ENCODE results near the gene ABCA7.
A peak's percentile ranks its signal among the peaks of the same experiment; 100 is the strongest.

The ABCA7 gene, protein sequence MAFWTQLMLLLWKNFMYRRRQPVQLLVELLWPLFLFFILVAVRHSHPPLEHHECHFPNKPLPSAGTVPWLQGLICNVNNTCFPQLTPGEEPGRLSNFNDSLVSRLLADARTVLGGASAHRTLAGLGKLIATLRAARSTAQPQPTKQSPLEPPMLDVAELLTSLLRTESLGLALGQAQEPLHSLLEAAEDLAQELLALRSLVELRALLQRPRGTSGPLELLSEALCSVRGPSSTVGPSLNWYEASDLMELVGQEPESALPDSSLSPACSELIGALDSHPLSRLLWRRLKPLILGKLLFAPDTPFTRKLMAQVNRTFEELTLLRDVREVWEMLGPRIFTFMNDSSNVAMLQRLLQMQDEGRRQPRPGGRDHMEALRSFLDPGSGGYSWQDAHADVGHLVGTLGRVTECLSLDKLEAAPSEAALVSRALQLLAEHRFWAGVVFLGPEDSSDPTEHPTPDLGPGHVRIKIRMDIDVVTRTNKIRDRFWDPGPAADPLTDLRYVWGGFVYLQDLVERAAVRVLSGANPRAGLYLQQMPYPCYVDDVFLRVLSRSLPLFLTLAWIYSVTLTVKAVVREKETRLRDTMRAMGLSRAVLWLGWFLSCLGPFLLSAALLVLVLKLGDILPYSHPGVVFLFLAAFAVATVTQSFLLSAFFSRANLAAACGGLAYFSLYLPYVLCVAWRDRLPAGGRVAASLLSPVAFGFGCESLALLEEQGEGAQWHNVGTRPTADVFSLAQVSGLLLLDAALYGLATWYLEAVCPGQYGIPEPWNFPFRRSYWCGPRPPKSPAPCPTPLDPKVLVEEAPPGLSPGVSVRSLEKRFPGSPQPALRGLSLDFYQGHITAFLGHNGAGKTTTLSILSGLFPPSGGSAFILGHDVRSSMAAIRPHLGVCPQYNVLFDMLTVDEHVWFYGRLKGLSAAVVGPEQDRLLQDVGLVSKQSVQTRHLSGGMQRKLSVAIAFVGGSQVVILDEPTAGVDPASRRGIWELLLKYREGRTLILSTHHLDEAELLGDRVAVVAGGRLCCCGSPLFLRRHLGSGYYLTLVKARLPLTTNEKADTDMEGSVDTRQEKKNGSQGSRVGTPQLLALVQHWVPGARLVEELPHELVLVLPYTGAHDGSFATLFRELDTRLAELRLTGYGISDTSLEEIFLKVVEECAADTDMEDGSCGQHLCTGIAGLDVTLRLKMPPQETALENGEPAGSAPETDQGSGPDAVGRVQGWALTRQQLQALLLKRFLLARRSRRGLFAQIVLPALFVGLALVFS (N-terminal part only)

DNA sequence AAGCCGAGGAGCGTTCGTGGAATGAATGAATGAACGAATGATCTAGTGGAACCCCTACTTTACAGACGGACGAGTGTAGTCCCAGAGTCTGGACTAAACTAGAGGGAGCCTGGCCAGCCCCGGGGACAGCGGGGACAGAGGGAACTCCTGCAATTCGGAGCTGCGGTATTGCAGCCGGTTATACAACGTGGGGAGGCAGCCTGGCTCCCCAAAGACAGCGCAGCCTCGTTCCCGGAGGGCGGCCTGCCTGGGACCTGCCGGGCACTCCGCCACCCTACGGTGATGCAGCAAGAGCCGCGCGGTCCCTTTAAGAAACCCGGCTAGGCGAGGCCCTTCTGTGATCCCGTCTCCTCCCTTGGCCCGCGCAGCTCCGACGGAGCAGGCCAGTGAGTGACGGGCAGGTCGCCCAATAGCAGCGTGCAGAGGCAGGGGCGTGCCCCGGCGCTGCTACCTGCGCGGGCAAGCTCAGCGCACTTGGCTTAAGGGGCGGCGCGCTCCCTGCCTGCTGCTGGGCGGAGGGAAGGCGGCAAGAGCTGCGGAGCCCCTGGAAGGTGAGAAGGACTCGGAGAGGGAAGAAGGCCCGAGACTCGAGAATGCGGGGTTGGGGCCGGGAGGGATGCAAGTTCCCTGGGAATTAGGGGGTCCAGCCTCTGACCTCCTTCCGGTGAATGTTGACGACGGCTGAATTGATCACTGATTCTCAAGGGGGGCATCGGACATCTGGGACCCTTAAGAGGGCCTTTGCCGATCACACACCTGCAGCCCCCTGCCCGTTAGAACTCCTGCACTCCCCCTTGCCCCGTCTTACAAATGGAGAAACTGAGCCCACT is at the start of gene ABCA7:
TSS of gene ABCA7 (plus strand) at position 462 of the 830 bp plus-strand sequence. CDS start 1,255 bp downstream, outside the sequence.
- DNase-seq (ENCODE audit: low read depth), result peak; percentile 98

DNA sequence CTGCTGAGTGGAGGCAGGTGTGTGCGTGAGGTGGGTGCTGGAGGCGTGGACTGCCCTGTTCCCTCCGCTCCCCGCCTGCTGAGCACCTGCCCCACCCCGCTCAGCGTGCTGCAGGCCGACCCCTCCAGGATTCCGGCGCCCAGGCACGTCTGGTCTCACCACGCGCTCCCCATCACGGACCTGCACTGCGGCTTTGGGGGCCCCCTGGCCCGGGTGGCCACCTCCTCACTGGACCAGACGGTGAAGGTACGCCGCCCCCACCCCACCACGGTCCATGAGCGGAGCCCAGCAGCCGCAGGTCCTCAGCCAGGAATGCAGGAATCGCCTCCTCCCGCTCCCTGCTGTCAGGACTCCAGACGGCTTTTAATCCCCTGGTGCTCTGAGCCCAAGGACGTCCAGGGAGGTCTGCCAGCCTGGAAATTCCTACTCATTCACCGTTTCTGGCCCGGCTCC is 49.8 kb upstream of the ABCA7 start:
- no peak for DNase-seq (ENCODE audit: low read depth)

DNA sequence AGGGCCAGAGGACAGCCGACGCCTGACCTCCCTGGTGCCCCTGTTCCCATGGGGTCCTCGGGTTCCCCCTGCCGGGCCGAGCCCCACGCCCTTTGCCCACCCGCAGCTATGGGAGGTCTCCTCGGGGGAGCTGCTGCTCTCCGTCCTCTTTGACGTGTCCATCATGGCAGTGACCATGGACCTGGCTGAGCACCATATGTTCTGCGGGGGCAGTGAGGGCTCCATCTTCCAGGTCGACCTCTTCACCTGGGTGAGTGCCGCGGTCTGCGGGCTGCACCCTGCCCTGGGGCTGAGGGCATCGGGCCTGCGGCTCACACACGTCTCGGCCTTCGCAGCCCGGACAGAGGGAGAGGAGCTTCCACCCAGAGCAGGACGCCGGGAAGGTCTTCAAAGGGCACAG is 49.2 kb upstream of the ABCA7 start:
- DNase-seq (ENCODE audit: low read depth), result no peak

DNA sequence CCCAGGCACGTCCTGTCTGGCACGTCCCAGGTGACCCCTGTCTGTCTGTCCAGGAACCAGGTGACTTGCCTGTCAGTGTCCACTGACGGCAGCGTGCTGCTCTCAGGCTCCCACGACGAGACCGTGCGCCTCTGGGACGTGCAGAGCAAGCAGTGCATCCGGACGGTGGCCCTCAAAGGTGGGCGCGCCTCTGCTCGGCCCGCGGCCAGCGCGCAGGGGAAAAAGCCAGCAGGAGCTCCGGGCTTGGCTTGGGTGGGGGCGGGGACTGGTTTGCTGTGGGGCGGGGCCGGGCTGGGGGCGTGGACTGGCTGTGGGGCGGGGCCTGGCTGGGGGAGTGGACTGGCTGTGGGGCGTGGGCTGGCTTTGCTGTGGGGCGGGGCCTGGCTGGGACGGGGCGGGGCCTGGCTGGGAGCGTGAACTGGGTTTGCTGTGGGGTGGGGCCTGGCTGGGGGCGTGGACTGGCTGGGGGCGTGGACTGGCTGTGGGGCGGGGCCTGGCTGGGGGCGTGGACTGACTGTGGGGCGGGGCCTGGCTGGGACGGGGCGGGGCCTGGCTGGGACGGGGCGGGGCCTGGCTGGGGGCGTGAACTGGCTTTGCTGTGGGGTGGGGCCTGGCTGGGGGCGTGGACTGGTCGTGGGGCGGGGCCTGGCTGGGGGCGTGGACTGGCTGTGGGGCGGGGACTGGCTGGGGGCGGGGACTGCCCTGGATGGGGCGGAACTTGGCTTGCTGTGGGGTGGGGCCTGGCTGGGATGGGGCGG is 48.6 kb upstream of the ABCA7 start:
- peak; percentile 48 for DNase-seq (ENCODE audit: low read depth)

DNA sequence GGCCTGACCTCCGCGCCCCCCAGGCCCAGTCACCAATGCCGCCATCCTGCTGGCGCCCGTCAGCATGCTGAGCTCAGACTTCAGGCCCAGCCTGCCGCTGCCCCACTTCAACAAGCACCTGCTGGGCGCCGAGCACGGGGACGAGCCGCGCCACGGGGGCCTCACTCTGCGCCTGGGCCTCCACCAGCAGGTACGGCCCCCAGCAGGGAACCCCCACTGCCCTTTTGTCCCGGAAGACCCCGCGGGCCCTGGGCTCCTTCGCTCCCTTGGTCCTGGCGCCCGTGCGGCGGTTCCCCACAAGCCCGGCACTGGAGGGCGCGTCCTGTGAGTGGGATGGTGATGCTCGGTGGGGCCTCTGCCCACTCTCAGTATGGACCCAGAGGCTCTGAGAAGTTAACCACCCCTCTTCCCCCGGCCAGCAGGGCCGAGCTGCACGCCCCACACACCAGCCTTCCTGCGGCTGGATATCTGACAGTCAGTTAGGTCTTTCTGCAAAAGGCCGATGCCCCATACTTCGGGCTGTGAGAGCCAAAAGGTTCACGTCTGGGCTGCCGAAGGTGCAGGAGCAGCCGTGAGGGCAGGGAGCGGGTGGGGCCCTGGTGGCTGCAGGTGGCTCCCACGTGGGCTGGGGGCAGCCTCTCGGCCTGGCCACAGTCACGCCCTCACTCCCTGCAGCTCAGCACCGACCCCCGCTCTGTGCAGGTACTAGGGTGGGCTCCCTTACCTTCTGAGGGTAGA is 47.8 kb upstream of the ABCA7 start:
- DNase-seq (ENCODE audit: low read depth), result no peak

DNA sequence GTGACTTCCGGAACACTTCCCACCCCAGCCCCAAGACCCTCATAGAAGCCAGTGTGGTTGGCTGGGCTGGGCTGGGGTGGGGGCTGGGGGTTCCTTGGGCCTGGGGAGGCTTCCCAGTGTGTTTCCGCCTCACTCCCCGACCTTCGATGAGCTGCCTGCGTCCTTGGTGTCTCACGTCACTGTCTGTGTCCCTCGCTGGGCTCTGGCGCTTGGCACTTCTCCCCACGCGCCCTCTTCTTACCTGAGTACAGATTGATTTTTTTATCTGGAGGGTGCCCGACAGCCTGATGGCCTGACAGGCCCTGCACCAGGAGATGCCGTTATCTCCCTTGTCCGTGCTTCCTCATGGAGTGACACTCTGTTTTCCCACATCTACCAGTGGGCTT is 47.2 kb upstream of the ABCA7 start:
- no peak for DNase-seq (ENCODE audit: low read depth)

DNA sequence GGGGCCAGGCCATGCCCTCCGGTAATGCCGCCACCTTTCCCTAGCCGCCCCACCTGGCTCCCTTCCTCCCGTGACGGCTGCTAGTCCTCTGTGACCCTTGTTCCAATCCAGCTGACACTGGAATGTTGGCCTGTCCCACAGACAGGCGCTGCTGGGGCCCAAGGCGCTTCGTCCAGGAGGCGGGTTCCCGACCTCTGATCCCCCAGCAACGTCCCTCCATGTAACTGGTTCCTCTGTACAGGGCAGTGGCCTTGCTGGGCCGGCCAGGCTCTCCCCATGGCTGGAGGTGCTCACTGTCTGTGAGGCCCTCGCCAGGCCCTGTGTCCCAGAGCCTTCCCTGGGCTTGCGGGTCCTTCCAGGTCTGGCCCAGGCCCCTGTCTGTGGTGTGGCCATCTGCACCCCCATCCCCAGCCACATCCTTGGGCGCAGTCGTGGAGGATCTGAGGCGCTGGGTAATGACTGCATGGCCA is 46.5 kb upstream of the ABCA7 start:
- no peak for DNase-seq (ENCODE audit: low read depth)

DNA sequence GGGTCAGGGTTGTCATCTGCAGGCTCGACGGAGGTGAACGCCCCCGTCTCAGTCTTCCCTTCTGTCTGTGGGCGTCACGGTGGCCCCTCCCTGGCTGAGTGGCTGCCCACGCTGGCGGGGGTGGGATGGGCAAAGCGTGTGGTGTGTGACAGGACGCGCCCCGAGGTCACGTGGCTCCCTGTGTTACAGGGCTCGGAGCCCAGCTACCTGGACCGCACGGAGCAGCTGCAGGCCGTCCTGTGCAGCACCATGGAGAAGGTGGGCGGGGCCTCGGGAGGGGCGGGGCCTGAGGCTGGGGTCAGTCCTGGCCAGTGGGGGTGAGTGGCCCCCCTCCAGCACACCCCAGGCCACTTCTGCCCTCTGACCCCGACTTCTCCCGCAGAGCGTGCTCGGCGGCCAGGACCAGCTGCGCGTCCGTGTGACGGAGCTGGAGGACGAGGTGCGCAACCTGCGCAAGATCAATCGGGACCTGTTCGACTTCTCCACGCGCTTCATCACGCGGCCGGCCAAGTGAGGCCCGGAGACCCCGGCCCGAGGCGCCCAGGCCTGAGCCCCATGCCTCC is 46.0 kb upstream of the ABCA7 start:
- no peak for DNase-seq (ENCODE audit: low read depth)

DNA sequence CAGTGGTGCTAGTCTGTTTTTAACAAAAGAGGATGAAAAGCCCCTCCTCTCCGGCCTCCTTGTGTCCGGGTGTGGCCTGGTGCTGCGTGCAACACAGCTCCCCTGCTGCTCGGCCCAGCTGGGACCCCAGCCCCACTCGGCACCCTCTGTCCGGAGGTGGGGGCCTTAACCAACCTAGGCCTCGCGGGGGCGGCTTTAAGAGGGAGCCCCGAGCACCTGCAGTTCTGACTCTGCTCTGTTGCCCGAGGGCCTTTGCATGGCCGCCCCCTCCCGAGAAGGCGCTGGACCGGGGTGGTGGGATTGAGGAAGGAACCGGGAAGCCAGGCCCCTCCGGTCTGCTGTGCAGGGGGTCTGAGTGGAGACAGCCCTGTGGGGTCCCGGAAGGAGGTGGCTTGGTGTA is 45.4 kb upstream of the ABCA7 start:
- no peak for DNase-seq (ENCODE audit: low read depth)

DNA sequence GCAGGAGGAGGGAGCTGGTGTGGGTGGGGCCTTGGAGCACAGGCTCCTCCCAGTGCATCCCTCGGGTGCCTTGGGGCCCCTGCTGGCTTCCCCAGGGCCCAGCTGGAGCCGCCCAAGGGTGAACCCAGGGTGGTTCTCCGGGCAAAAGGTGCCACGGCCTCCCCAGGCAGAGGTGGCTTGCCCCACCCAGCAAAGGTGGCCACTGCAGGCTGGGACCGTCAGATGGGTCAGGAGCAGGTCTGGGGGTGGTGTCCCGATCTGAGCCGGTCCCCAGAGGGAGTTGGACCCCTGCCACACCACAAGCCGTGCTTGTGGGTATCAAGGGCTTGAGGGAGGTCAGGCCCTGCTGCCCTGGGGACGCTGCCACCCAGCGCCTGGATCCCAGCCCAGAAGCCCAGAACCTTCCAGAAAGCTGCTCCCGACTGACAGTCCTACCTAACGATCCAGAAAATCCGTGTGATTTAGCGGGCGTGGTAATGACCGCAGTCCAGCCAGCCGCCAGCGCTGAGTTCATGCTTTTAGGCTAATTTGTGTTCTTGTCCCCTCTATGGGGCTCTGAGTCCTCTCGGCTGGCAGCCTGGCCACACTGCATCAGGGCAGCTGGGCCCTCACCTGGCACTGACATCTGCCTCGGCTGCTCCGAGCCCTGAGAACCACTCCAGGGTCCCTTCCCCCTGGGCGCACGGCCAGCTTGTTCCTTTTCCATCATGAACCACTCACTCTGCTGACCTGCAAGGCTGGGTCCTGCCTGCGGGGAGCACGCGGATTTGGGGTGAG is 44.7 kb upstream of the ABCA7 start:
- no peak for DNase-seq (ENCODE audit: low read depth)

DNA sequence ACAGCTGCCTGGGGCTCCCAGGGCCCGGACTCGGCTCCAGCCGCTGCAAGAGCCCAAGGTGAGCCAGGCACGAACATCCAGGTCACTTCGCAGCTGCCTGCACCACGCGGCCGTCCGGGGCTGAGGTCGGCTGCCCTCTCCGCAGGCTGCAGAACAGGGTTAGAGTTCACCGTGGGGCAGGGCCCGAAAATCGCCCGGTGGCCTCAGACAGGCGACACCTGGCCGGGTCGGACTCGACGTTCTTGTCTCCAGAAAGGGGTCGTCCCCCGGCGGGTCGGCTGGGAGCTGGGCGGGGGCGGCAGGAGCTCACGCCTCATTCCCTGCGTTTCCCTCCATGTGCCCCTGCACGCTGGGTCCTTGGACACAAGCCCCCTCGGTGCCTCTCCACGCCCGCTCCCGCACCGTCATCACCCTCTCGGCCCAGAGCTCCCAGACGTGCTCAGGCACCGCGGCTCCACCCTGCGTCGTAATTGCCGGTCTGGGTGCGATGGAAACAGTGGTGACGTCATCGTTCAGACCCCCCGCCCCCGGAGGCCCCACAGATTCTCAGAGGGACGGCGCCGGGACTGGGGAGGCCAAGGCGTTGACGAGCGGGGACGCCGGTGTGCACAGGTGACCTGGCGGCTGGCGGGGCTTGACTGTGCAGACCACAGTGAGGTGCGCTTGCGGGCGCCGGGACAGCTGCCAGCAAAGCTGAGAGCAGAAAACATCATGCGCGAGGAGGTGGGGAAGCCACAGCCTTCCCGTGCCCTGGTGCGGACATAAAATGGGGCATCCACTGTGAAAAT is 43.7 kb upstream of the ABCA7 start:
- DNase-seq (ENCODE audit: low read depth), result peak; percentile 54

DNA sequence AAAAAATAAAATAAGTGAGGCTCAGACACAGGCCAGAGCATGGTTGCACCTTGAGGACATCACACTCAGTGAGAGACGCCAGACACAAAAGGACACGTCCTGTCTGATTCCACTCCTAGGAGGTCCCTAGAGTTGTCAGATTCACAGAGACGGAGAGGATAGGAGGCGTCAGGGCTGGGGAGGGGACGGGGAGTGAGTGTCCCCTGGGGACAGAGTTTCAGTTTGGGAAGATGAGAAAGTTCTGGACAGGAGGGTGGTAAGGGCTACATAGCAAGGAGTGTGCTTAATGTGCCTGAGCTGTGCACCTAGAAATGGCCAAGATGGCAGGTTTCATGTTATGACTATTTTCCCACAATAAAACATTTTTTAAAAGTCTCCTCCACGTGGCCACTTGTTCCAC is 41.8 kb upstream of the ABCA7 start:
- no peak for DNase-seq (ENCODE audit: low read depth)

DNA sequence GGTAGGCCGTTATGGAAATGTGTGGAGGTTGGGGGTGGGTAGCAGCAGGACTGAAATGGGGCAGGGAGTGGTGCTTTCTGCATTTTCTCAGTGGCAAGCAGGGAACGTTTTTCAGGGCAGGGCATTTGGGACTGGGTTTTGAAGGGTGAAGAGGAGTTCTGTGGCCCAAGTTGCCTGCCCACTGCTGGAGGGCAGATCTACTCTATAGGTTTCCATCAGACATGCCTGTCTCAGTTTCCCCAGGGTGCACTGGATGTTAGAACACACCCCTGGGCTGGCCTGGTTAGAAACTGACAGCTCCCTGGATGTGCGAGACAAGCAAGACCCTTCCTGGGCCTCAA is 40.6 kb upstream of the ABCA7 start:
- no peak for DNase-seq (ENCODE audit: low read depth)

DNA sequence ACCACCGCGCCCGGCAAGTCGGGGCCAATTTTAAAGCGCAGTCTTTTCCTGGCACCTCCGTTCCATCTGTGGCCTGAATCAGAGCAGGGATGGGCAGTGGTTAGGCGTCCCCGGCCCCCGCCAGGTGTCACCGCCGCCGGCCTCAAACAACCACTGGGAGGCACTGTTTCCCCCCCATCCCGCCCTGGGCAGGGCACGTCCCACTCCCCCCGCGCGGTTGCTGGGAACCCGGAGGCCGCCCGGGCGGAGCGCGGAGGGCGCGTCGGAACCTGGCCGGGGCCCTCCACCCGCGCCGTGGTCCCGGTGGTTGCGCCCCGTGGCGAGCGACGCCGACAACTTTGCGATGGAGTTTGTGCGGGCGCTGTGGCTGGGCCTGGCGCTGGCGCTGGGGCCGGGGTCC is 39.8 kb upstream of the ABCA7 start, which contains the start of gene GRIN3B:
TSS of gene GRIN3B (plus strand) at position 325 of the 400 bp plus-strand sequence. CDS start at position 344, 19 bp downstream.
- DNase-seq (ENCODE audit: low read depth), result peak; percentile 59

DNA sequence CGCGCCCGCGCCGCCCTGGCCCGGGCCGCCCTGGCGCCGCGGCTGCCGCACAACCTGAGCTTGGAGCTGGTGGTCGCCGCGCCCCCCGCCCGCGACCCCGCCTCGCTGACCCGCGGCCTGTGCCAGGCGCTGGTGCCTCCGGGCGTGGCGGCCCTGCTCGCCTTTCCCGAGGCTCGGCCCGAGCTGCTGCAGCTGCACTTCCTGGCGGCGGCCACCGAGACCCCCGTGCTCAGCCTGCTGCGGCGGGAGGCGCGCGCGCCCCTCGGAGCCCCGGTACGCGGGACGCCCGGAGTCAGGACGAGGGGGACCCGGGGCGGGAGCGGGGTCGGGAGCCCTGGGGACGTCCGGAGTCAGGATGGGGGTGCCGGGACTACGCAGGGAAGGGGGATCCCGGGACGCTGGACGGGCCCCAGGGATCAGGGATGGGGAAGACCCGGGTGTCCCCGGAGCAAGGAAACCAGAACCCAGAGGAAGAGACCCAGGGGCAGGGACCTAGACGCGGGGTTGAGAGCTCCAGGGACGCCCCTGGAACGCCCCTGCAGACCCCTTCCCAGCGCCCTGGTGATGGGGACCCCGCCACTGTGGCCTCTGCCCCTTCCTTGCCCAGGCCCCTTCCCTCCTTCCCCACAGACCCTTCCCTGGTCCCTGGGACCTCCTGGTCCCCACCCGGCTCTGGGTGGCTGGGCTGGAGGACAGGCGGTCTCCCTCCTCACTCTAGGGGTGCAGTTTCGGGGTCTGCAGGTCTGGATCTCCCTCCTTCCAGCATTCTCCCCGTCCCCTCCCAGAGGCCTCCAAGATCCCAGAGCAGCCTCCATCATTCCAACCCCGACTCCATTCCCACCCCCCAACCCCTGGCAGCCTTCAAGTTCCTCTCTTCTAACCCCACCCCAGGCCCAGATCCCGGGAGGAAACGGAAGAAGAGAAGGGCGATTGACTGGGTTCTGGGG is 39.0 kb upstream of the ABCA7 start:
- no peak for DNase-seq (ENCODE audit: low read depth)

DNA sequence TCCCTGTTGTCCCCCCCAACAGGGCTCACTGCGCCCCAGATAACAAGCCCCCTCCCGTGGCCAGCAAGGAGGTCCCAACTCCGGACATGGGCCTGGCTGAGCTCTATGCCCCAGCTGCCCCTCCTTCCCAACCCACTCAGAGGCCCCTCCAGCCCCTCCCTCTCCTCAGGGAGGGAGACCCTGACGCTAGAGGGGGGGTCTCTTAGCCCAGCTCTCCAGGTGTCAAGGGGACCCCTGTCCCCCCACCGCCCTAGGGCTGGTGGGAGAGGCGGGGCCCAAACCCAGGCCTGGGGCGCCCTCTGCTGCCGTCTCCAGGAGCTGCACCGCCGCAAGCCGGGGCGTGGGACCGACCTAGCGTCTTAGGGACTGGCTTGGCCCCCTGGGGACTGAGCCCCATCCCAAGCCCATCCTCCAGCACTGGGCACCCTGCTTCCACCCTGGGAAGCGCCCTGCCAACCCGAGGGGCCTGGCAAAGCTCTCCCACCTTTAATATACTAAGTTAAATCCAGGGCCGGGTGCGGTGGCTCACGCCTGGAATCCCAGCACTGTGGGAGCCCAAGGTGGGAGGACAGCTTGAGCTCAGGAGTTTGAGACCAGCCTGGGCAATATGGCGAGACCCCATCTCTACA is 38.3 kb upstream of the ABCA7 start:
- DNase-seq (ENCODE audit: low read depth), result peak; percentile 66
